ENCODE results near the gene SLC16A11.
"Not testable (repeated sequence)": the region's sequence is repeated elsewhere in the genome, so short reads cannot be mapped to it uniquely, and the experiment has no call there.

The SLC16A11 gene

GRCh38 chr17:7058831-7059447, 15.0 kb upstream of the SLC16A11 start:
- DNase-seq (ENCODE audit: low read depth in 2 of 2) = no peak

- no peak for DNase-seq (ENCODE audit: low read depth in 2 of 2)
Measured at GRCh38 chr17:7056386-7056785, 12.5 kb upstream of the SLC16A11 start.

- not testable (repeated sequence) for DNase-seq (ENCODE audit: low read depth in 2 of 2)
Measured at GRCh38 chr17:7050583-7050982, 6.7 kb upstream of the SLC16A11 start.

GRCh38 chr17:7048968-7049367, 5.1 kb upstream of the SLC16A11 start:
- DNase-seq (ENCODE audit: low read depth in 2 of 2) = no peak

GRCh38 chr17:7047566-7047965, 3.7 kb upstream of the SLC16A11 start:
- DNase-seq (ENCODE audit: low read depth in 2 of 2) = no peak

GRCh38 chr17:7046725-7047397, 3.0 kb upstream of the SLC16A11 start:
- peak in 1 of 2 donors; percentile 64 for DNase-seq (ENCODE audit: low read depth in 2 of 2)

GRCh38 chr17:7046127-7046724, 2.3 kb upstream of the SLC16A11 start:
- no peak for DNase-seq (ENCODE audit: low read depth in 2 of 2)

- no peak for DNase-seq (ENCODE audit: low read depth in 2 of 2)
Measured at GRCh38 chr17:7045492-7046126, 1.7 kb upstream of the SLC16A11 start.

GRCh38 chr17:7043182-7043496, 753 bp downstream of the SLC16A11 start:
- DNase-seq (ENCODE audit: low read depth in 2 of 2) = no peak

- DNase-seq (ENCODE audit: low read depth in 2 of 2) = no peak
Measured at GRCh38 chr17:7042501-7043181, 1.3 kb downstream of the SLC16A11 start.

GRCh38 chr17:7041607-7042500, 2.0 kb downstream of the SLC16A11 start:
- no peak for DNase-seq (ENCODE audit: low read depth in 2 of 2)

- DNase-seq (ENCODE audit: low read depth in 2 of 2) = no peak
Measured at GRCh38 chr17:7039832-7040231, 4.1 kb downstream of the SLC16A11 start.

GRCh38 chr17:7038025-7038862, 5.6 kb downstream of the SLC16A11 start:
- no peak for DNase-seq (ENCODE audit: low read depth in 2 of 2)

- peak; percentile 96 to 98 for DNase-seq (ENCODE audit: low read depth in 2 of 2)
Measured at GRCh38 chr17:7035591-7036368, 8.1 kb downstream of the SLC16A11 start, which contains the start of gene SLC16A13. Gene SLC16A13 (plus strand): TSS chr17:7036015. CDS start chr17:7036383, 368 bp downstream.

GRCh38 chr17:7034955-7035590, 8.8 kb downstream of the SLC16A11 start:
- no peak for DNase-seq (ENCODE audit: low read depth in 2 of 2)

GRCh38 chr17:7029659-7030058, 14.2 kb downstream of the SLC16A11 start:
- no peak for DNase-seq (ENCODE audit: low read depth in 2 of 2)

- DNase-seq (ENCODE audit: low read depth in 2 of 2) = no peak
Measured at GRCh38 chr17:7029096-7029495, 14.8 kb downstream of the SLC16A11 start.

GRCh38 chr17:7027335-7027734, 16.6 kb downstream of the SLC16A11 start:
- no peak for DNase-seq (ENCODE audit: low read depth in 2 of 2)

All from stimulated activated CD4-positive, alpha-beta T cell treated with anti-CD3 and anti-CD28 coated beads, Interleukin-15, amount 100 ng/mL, for 48 hours (primary cell).